ENCODE data around the gene TMEM132A.
"Not testable (repeated sequence)": the region's sequence is repeated elsewhere in the genome, so short reads cannot be mapped to it uniquely, and the experiment has no call there.

TMEM132A gene

GRCh38 chr11:60964801-60965200, 40.5 kb downstream of the TMEM132A start:
- peak in 1 of 2 experiments; percentile 25 for DNase-seq

GRCh38 chr11:60966890-60967289, 42.6 kb downstream of the TMEM132A start:
- DNase-seq, result no peak

GRCh38 chr11:60968223-60968622, 44.0 kb downstream of the TMEM132A start:
- no peak for DNase-seq

GRCh38 chr11:60970369-60970774, 46.1 kb downstream of the TMEM132A start:
- peak in 1 of 2 experiments; percentile 33 for DNase-seq

GRCh38 chr11:60970890-60971289, 46.6 kb downstream of the TMEM132A start:
- no peak for DNase-seq

- no peak for DNase-seq
Measured at GRCh38 chr11:60971520-60971919, 47.3 kb downstream of the TMEM132A start, which contains the start of gene CD6. Gene CD6 (plus strand): TSS chr11:60971680. CDS start chr11:60971866, 186 bp downstream.

- DNase-seq, result no peak
Measured at GRCh38 chr11:60972182-60973030, 48.1 kb downstream of the TMEM132A start.

GRCh38 chr11:60973699-60974098, 49.4 kb downstream of the TMEM132A start:
- no peak for DNase-seq

GRCh38 chr11:60974316-60974715, 50.1 kb downstream of the TMEM132A start:
- DNase-seq, result not testable (repeated sequence)

GRCh38 chr11:60974726-60975125, 50.5 kb downstream of the TMEM132A start:
- no peak for DNase-seq

- no peak for DNase-seq
Measured at GRCh38 chr11:60977224-60977623, 53.0 kb downstream of the TMEM132A start.

- DNase-seq, result no peak
Measured at GRCh38 chr11:60977836-60978235, 53.6 kb downstream of the TMEM132A start.

GRCh38 chr11:60978546-60979380, 54.5 kb downstream of the TMEM132A start:
- peak in 1 of 2 experiments; percentile 14 for DNase-seq

- DNase-seq, result no peak
Measured at GRCh38 chr11:60981515-60981914, 57.3 kb downstream of the TMEM132A start.

GRCh38 chr11:60982184-60982583, 57.9 kb downstream of the TMEM132A start:
- no peak for DNase-seq

GRCh38 chr11:60984149-60984548, 59.9 kb downstream of the TMEM132A start:
- no peak for DNase-seq

GRCh38 chr11:60984636-60985035, 60.4 kb downstream of the TMEM132A start:
- no peak for DNase-seq

GRCh38 chr11:60985501-60985900, 61.2 kb downstream of the TMEM132A start:
- DNase-seq, result no peak

GRCh38 chr11:60985991-60986915, 62.0 kb downstream of the TMEM132A start:
- no peak for DNase-seq

Measured in NCI-H524 (cell line).